ENCODE results near the gene FDPS. TPM values are rescaled to one million over a fixed set of nuclear protein-coding genes. Genes with fewer than 3 reads are reported as not detected.

Gene FDPS
- total RNA-seq, result 248 and 580 TPM in 2 replicates

- peak; percentile 89 for DNase-seq (ENCODE audit: low read depth)
- no peak for TF ChIP-seq CTCF (conservative IDR thresholded peaks at IDR 0.05; ENCODE audit: low read depth, low read length)
- peak within 1 kb of the TSS; percentile 100 for H3K4me3 ChIP-seq (ENCODE audit: low read depth, low read length)
Measured at GRCh38 chr1:155308493-155309422, at the start of gene FDPS. Gene FDPS, plus strand, starts transcription at chr1:155308866. Its CDS starts 924 bp downstream, at chr1:155309790.

- no peak for TF ChIP-seq CTCF (conservative IDR thresholded peaks at IDR 0.05; ENCODE audit: low read depth, low read length)
- no peak overlapping the region for H3K4me3 ChIP-seq (ENCODE audit: low read depth, low read length)
- DNase-seq (ENCODE audit: low read depth), result no peak
Measured at GRCh38 chr1:155260276-155260675, 48.4 kb upstream of the FDPS start.

GRCh38 chr1:155261493-155261851 is 47.2 kb upstream of the FDPS start:
- peak; percentile 3 for TF ChIP-seq CTCF (conservative IDR thresholded peaks at IDR 0.05; ENCODE audit: low read depth, low read length)
- DNase-seq (ENCODE audit: low read depth), result no peak
- peak overlapping the region; percentile 89 for H3K4me3 ChIP-seq (ENCODE audit: low read depth, low read length)

- peak within 1 kb of the TSS; percentile 89 for H3K4me3 ChIP-seq (ENCODE audit: low read depth, low read length)
- peak; percentile 94 for DNase-seq (ENCODE audit: low read depth)
- no peak for TF ChIP-seq CTCF (conservative IDR thresholded peaks at IDR 0.05; ENCODE audit: low read depth, low read length)
Measured at GRCh38 chr1:155261852-155262673, 46.6 kb upstream of the FDPS start, which contains the start of gene SCAMP3. Gene SCAMP3, minus strand, starts transcription at chr1:155262360. Its CDS starts 209 bp downstream, at chr1:155262151.

- H3K4me3 ChIP-seq (ENCODE audit: low read depth, low read length), result no peak overlapping the region
- no peak for DNase-seq (ENCODE audit: low read depth)
- TF ChIP-seq CTCF (conservative IDR thresholded peaks at IDR 0.05; ENCODE audit: low read depth, low read length), result no peak
Measured at GRCh38 chr1:155263067-155263466, 45.6 kb upstream of the FDPS start.

- no peak for TF ChIP-seq CTCF (conservative IDR thresholded peaks at IDR 0.05; ENCODE audit: low read depth, low read length)
- no peak for DNase-seq (ENCODE audit: low read depth)
- H3K4me3 ChIP-seq (ENCODE audit: low read depth, low read length), result no peak overlapping the region
Measured at GRCh38 chr1:155266553-155266952, 42.1 kb upstream of the FDPS start.
